Measurements from ENCODE around the gene PRRC2A.
A peak's percentile ranks its signal among the peaks of the same experiment; 100 is the strongest.

PRRC2A gene

GRCh38 chr6:31666337-31666965 lies 45.9 kb downstream of the PRRC2A start:
- DNase-seq (ENCODE audit: low read depth): no peak

GRCh38 chr6:31669676-31670075 lies 49.2 kb downstream of the PRRC2A start, which contains the start of gene LY6G5B:
Gene LY6G5B, plus strand, starts transcription at chr6:31669976. Its CDS starts 975 bp downstream, at chr6:31670951.
- DNase-seq (ENCODE audit: low read depth): no peak

GRCh38 chr6:31676322-31676903 lies 55.9 kb downstream of the PRRC2A start:
- no peak for DNase-seq (ENCODE audit: low read depth)

- DNase-seq (ENCODE audit: low read depth): no peak
These were observed 56.4 kb downstream of the PRRC2A start for GRCh38 chr6:31676904-31677303.

GRCh38 chr6:31677955-31678354 lies 57.4 kb downstream of the PRRC2A start:
- DNase-seq (ENCODE audit: low read depth): no peak

GRCh38 chr6:31680226-31681134 lies 60.0 kb downstream of the PRRC2A start, which contains the start of gene LY6G5C:
Gene LY6G5C, minus strand, starts transcription at chr6:31681067. Its CDS starts 694 bp downstream, at chr6:31680373.
- peak; percentile 76 for DNase-seq (ENCODE audit: low read depth)

GRCh38 chr6:31681135-31681671 lies 60.7 kb downstream of the PRRC2A start:
- DNase-seq (ENCODE audit: low read depth): no peak

- DNase-seq (ENCODE audit: low read depth): no peak
These were observed 63.1 kb downstream of the PRRC2A start for GRCh38 chr6:31683591-31683990.

GRCh38 chr6:31686483-31686882 lies 66.0 kb downstream of the PRRC2A start:
- no peak for DNase-seq (ENCODE audit: low read depth)

GRCh38 chr6:31687321-31687720 lies 66.8 kb downstream of the PRRC2A start:
- no peak for DNase-seq (ENCODE audit: low read depth)

All from GM04504 (cell line).